Posterior vena cava (tissue), 2 donors: ENCODE data around the gene GJD3. TPM values are rescaled to one million over a fixed set of nuclear protein-coding genes. Genes with fewer than 3 reads are reported as not detected.

Experiments
- DNase-seq: peaks from one replicate; pipeline ENCODE4 v3.0.0-alpha.2; 2020; ENCODE audit warnings: low spot score
- intact Hi-C, 2 donors: fragments of 100-400 bp; cut with DNase I; formaldehyde crosslinking; loops; one replicate each; pipeline versions ENCODE4 v1.14.1 to v1.14.2; 2022 to 2023
- total RNA-seq, 2 donors: library from RNA; stranded (reverse); fragmentation: NEBNext Ultra II Directional; extraction: Animal tissue kit (Norgen Biotek cat#: 25700); gene quantifications; one replicate each; pipeline ENCODE4 v1.2.1, GENCODE V29; 2021
- donor health status: DM: yes; HTN: yes; CAD: no.
- donor health status: DM: yes; HTN: yes; CAD: no.

Gene GJD3
- total RNA-seq, 2 donors from 2014 or later: 0.79 to 1.00 TPM

DNA sequence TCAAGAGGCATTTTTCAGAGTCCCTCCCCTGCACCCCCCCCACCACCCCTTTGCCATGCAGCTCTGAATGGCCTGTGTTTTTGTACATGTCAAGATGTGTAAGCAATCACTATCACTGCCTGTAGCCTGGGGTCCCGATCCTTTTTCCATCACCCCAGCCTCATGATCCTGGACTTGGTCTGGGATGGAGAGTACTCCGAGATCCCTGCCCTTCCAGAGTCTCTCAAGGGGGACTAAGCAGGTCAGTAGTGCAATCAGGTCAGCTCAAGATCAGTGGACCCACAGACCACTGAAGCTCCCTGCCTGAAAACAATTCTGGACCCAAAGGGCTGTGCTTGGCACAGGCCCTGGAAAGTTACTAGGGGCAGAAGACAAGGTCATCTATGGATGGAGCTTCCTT, 7.5 kb upstream of the GJD3 start:
- intact Hi-C loops: no loop called here

GRCh38 chr17:40371261-40371929, 6.9 kb upstream of the GJD3 start:
- DNase-seq: no peak

More for the DNA sequence above, 7.5 kb upstream of the GJD3 start:
- DNase-seq: no peak

DNA sequence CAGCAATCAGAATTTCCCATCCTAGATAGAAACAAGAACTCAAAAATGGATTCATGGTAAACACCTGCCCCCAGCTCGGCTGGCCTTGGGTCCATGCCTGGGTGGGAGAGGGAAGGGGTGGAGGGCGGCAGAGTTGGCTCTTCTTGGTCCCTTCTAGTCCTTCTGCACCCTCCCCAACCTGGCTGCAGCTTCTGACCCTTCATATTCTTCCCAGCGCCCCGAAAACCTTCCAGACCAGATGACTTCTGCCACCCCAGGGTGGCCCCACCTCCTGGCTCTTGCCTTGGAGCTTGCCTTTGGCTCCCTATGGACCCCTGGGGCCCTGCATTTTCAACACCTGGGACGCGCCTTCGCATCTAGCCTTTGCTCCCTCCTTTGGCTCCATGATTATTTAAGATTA, 5.4 kb upstream of the GJD3 start:
- intact Hi-C loops: loop anchor here in 1 of 2 donors (10.0 kb wide), 2 partner anchors 45 to 165 kb away; partner anchors contain the start of gene TOP2A
- DNase-seq: peak; percentile 75

More at GRCh38 chr17:40371261-40371929, 6.9 kb upstream of the GJD3 start:
- intact Hi-C loops: no loop called here

GRCh38 chr17:40367728-40368127, 3.2 kb upstream of the GJD3 start:
- intact Hi-C loops: loop anchor here in 1 of 2 donors (10.0 kb wide), 2 partner anchors 47 to 167 kb away; partner anchors contain the start of gene TOP2A
- DNase-seq: peak; percentile 67

DNA sequence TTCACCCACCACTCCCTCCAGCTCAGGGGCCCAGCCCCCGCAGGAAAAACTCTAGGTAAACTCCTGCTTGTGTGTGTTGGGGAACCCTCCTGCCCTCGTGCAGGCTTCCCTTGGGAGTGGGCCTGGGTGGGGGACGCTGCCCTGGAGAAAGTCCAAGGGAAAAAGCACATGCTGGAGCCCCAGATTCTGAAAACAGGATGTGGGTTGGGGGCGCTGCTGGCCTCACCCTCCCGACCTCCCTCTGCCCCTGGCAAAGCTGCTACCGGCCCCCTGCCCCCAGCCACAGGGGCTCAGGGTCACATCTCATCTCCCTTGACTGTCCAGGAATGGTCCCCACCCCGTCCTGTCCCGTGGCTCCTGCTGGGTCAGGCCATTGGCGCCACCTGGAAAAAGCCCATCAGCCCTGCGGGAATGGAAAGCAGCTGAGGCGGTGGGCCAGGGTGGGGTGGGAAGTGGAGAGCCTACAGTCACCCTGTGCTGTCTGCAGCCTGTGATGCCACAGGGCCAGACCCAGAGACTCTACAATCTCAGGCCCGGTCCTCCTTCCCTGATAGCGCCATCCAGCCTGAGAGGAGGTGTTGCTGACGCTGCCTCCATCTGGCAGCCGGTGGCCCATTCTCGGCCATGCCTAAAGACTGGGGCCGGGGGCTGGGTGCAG, 2.5 kb upstream of the GJD3 start:
- DNase-seq: peak; percentile 52

GRCh38 chr17:40366076-40366860, 1.7 kb upstream of the GJD3 start:
- DNase-seq: peak; percentile 69
- intact Hi-C loops: loop anchor here in 1 of 2 donors (10.0 kb wide), 2 partner anchors 49 to 169 kb away; partner anchors contain the start of gene TOP2A

More for the DNA sequence above, 2.5 kb upstream of the GJD3 start:
- intact Hi-C loops: loop anchor here in 1 of 2 donors (10.0 kb wide), 2 partner anchors 48 to 168 kb away; partner anchors contain the start of gene TOP2A

DNA sequence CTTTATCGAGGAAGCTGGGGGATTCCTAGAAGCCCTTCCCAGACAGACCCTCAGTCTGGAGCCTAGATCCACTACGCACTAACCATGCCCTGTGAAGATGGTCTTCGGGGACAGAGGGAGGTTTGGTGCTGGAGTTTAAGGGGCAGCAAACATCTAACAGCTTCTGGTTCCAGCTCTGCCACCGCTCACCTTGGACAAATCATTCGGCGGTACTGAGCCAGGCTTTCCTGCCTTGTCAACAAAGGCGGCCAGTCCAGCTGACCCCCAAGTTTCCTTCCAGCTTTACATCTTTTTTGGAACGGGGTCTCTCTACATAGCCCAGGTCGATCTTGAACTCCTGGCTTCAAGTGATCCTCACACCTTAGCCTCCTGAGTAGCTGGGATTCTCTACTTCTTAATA, 369 bp upstream of the GJD3 start:
- intact Hi-C loops: loop anchor here (5.0 to 10.0 kb wide), 3 partner anchors 50 to 170 kb away; partner anchors contain the start of gene TOP2A (in 2 of the 2)
- peak; percentile 67 for DNase-seq

- peak; percentile 81 for DNase-seq
- intact Hi-C loops: loop anchor here (5.0 to 10.0 kb wide), 3 partner anchors 52 to 172 kb away; partner anchors contain the start of gene TOP2A (in 2 of the 2)
These were observed 1.3 kb downstream of the GJD3 start for GRCh38 chr17:40363111-40363827.

- intact Hi-C loops: loop anchor here (5.0 to 10.0 kb wide), 3 partner anchors 52 to 172 kb away; partner anchors contain the start of gene TOP2A (in 2 of the 2)
- DNase-seq: peak; percentile 94
These were observed 1.8 kb downstream of the GJD3 start for GRCh38 chr17:40362696-40363110.

DNA sequence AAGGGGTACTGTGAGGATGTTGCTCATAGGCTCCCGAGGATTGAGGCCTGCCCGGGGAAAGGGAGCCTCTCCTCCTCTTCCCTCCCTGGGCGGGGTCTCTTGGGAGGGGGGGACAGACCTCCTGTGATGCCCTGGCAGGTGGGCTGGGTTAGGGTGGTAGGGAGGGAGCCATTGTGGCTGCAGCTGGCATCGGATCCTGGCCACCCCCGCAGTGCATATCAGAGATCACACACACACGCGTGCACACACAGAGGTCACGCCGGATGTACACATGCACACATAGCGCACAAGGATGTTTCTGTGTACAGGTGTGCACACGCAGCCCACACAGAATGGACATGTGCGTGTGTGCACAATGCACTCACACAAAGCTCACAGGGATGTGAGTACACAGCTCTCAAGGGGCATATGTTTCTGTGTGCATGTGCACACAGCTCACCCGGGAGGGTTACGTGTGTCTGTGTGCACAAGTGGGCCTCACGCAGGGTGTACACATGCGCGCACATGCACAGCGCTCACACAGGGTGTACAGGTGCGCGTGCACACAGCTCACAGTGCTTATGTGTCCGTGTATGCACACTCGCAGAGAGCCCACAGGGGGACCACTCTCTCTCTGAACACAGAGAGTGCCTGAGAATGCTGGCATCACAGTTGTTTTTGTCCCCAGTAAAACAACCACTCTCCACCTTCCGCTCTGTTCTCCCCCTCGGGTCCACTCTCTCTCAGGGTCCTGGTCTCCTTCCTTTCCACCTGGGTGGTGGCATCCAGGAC, 2.4 kb downstream of the GJD3 start:
- intact Hi-C loops: loop anchor here (5.0 to 10.0 kb wide), 3 partner anchors 53 to 173 kb away; partner anchors contain the start of gene TOP2A (in 2 of the 2)

DNA sequence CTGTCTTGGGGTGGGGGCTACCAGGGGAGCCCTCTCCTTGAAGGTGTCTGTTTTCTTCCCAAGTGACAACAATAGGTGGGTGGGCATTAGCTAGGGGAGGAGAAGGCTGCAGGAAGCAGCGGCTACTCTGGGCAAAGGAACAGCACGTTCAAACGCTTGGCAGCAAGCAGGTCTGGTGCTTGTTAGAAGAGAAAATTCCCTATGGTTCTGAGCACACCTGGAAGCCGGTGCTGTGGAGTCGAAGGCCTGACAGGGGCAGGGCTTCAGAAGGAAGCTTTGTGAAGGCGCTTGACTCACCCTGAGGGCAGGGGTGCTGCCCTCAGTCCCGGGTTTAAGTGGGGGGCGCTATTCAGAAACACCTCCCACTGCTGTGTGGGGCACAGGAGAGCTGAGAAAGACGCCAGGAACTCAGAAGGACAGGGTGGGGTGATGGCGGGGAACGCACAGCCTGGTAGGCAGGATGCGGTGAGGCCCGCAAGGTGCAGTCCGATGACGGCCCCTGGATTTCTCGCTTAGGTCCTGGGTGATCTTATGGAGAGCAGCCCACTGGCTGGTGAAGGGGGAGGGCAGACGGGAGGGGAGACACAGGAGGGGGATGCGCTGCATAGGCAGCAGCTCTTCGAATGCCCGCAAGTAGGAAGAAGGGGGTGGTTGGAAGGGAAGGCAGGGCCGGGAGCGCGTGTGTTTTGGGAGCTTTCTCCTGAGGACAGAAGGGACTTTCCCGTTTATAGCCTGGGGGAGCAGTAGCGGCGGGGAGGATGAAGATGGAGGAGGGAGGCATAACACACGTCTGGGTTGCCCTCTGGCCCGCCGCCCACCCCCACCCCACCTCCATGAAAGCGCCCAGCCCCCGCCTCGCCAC, 3.2 kb downstream of the GJD3 start:
- no peak for DNase-seq
- intact Hi-C loops: loop anchor here (5.0 to 10.0 kb wide), 3 partner anchors 54 to 174 kb away; partner anchors contain the start of gene TOP2A (in 2 of the 2)

More for the DNA sequence above, 2.4 kb downstream of the GJD3 start:
- peak; percentile 74 for DNase-seq

- no peak for DNase-seq
- intact Hi-C loops: loop anchor here (5.0 to 10.0 kb wide), 3 partner anchors 55 to 175 kb away; partner anchors contain the start of gene TOP2A (in 2 of the 2)
These were observed 4.4 kb downstream of the GJD3 start for GRCh38 chr17:40360091-40360490.

- intact Hi-C loops: loop anchor here in 1 of 2 donors (10.0 kb wide), 1 partner anchor 144 kb away; the partner anchor contains the start of gene WIPF2
- peak; percentile 98 for DNase-seq
These were observed 6.1 kb downstream of the GJD3 start for GRCh38 chr17:40358323-40359038.

GRCh38 chr17:40356990-40357881, 7.3 kb downstream of the GJD3 start:
- intact Hi-C loops: loop anchor here in 1 of 2 donors (10.0 kb wide), 1 partner anchor 142 kb away; the partner anchor contains the start of gene WIPF2
- peak; percentile 80 for DNase-seq
